Measurements from ENCODE around the gene TDRKH. TPM values are rescaled to one million over a fixed set of nuclear protein-coding genes. Genes with fewer than 3 reads are reported as not detected.

The TDRKH gene
- total and polyA plus RNA-seq, 11 donors = 2.7 to 9.8 (median 4.8) TPM

GRCh38 chr1:151802372-151802771 is 12.1 kb upstream of the TDRKH start:
- ATAC-seq = no peak
- H3K9me3 ChIP-seq = no peaks in the 10 kb centered on the region
- H3K36me3 ChIP-seq = no peaks in the 10 kb centered on the region
- no peak overlapping the region for H3K27ac ChIP-seq
- WGBS, 4 donors = 89 to 96% (median 90%) methylated on average over 3 to 5 of the region's 5 CpGs
- no peak for TF ChIP-seq CTCF (IDR thresholded peaks at IDR 0.05)
- no peak for TF ChIP-seq POLR2A (IDR thresholded peaks at IDR 0.05)
- DNase-seq = no peak
- H3K4me1 ChIP-seq = no peaks in the 10 kb centered on the region
- peaks cover 0 to 10% (median 0%) of the 10 kb centered on the region in 9 donors for H3K27me3 ChIP-seq
- H3K4me3 ChIP-seq = no peak overlapping the region
- intact Hi-C loops (cut with DNase I) = no loop called here

- no peak for ATAC-seq
- WGBS, 4 donors = 90 to 100% (median 91%) methylated on average over 2 to 7 of the region's 7 CpGs
- DNase-seq = no peak
- H3K27me3 ChIP-seq = peaks cover 0 to 10% (median 0%) of the 10 kb centered on the region in 9 donors
- TF ChIP-seq CTCF (IDR thresholded peaks at IDR 0.05) (no peak), POLR2A (IDR thresholded peaks at IDR 0.05) (no peak)
- intact Hi-C loops (cut with DNase I) = no loop called here
- no peaks in the 10 kb centered on the region for H3K9me3 ChIP-seq
- H3K36me3 ChIP-seq = no peaks in the 10 kb centered on the region
- H3K4me3 ChIP-seq = no peak overlapping the region
- no peak overlapping the region for H3K27ac ChIP-seq
- H3K4me1 ChIP-seq = no peaks in the 10 kb centered on the region
Observed at GRCh38 chr1:151801846-151802245, 11.5 kb upstream of the TDRKH start.

- ATAC-seq = peak in 1 of 4 donors; percentile 21
Observed at GRCh38 chr1:151801310-151801820, 11.1 kb upstream of the TDRKH start.

GRCh38 chr1:151800830-151801229 is 10.5 kb upstream of the TDRKH start:
- no peaks in the 10 kb centered on the region for H3K9me3 ChIP-seq
- H3K4me1 ChIP-seq = no peaks in the 10 kb centered on the region
- DNase-seq (no peak), ATAC-seq (no peak)
- H3K4me3 ChIP-seq = no peak overlapping the region
- H3K27ac ChIP-seq = no peak overlapping the region
- WGBS, 4 donors = 41 to 67% (median 60%) methylated on average over 7 to 8 of the region's 8 CpGs
- intact Hi-C loops (cut with DNase I) = no loop called here
- H3K27me3 ChIP-seq = peaks cover 0 to 10% (median 0%) of the 10 kb centered on the region in 9 donors
- TF ChIP-seq CTCF (IDR thresholded peaks at IDR 0.05) (no peak), POLR2A (IDR thresholded peaks at IDR 0.05) (no peak)
- no peaks in the 10 kb centered on the region for H3K36me3 ChIP-seq

More at GRCh38 chr1:151801310-151801820, 11.1 kb upstream of the TDRKH start:
- Histone ChIP-seq H3K9me3 (no peaks in the 10 kb centered on the region), H3K4me3 (no peak overlapping the region), H3K27me3 (peaks cover 0 to 10% (median 0%) of the 10 kb centered on the region in 9 donors), H3K27ac (no peak overlapping the region), H3K36me3 (no peaks in the 10 kb centered on the region), H3K4me1 (no peaks in the 10 kb centered on the region)
- 89 to 96% (median 91%) methylated on average over 5 to 12 of the region's 12 CpGs for WGBS, 4 donors
- TF ChIP-seq CTCF (IDR thresholded peaks at IDR 0.05) (no peak), POLR2A (IDR thresholded peaks at IDR 0.05) (no peak)
- intact Hi-C loops (cut with DNase I) = no loop called here
- no peak for DNase-seq
